Esophagus mucosa (tissue), 1 donor: ENCODE measurements around the gene BTBD19. TPM values are rescaled to one million over a fixed set of nuclear protein-coding genes. Genes with fewer than 3 reads are reported as not detected.
"Not testable (repeated sequence)": the region's sequence is repeated elsewhere in the genome, so short reads cannot be mapped to it uniquely, and the experiment has no call there.

Experiments
- ATAC-seq: fragments of 200-7000 bp; cut with Tn5 transposase; one replicate; pipeline ENCODE4 v1.9.1; 2020
- total RNA-seq: library from RNA; stranded (reverse); gene quantifications from one replicate; pipeline ENCODE4 v1.2.4, GENCODE V29; 2023
- donor health status: DM: yes; HTN: yes; CAD: no.

Gene BTBD19, protein sequence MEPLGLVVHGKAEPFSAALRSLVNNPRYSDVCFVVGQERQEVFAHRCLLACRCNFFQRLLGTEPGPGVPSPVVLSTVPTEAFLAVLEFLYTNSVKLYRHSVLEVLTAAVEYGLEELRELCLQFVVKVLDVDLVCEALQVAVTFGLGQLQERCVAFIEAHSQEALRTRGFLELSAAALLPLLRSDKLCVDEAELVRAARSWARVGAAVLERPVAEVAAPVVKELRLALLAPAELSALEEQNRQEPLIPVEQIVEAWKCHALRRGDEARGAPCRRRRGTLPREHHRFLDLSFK
- total RNA-seq = 2.4 TPM

DNA sequence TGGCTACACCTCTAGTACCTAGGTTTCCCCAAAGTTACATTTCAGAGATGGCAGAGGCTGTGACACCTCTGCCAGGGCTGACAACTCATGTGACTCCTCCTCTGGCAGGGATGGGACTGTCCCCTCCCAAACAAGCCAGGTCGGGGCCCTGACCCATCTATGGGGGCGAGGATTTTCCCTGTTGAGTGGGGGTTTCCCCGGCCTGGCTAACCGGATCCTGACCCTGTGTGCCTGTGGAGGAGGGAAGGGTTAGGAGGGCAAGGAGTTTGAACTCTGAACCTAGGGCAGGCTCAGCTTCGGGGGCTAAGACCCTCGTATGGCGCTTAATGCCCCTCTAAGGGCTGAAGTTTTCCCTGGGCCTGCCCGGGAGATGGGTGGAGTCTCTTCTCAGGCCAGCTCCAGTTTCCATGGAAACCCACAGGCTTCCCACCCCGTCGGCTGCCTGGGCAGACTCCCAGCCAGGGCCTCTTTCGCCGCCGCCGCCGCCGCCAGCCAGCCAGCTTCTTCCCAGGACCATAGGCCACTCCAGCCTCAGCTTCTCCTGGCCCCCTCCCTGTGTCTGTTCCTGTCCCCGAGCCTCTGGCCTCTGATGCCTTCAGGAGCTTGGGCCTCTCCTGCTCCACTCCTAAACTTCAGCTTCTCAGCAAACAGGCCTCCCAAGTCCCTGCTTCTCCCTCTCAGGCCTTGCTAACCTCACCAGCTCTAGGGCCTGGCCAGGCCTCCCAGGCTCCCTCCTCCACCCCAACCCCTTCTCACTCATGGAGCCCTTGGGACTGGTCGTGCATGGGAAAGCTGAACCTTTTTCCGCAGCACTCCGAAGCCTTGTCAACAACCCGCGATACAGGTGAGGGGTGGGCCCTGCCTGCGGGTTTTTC lies at the start of gene BTBD19:
Gene BTBD19, plus strand, starts transcription at position 461 of the 875 bp plus-strand sequence. Its CDS starts 298 bp downstream, at position 759.
- peak; percentile 23 for ATAC-seq

DNA sequence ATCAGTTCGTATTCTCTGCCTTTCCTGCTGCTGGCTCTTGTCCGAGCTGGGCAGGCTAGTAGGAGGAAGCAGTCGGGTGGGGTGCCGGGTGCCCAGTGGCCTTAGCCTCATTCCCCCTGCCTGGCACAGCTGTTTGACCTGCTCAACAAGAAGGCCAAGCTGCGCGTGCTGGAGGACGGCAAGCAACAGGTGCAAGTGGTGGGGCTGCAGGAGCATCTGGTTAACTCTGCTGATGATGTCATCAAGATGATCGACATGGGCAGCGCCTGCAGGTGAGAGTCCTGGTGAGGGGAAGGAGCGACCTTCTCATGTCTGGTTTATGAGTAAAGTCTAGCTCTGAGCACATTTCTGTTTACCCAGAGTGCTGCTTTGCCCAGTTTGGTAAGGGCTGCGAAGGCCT lies 49.2 kb upstream of the BTBD19 start:
- ATAC-seq = peak; percentile 22

DNA sequence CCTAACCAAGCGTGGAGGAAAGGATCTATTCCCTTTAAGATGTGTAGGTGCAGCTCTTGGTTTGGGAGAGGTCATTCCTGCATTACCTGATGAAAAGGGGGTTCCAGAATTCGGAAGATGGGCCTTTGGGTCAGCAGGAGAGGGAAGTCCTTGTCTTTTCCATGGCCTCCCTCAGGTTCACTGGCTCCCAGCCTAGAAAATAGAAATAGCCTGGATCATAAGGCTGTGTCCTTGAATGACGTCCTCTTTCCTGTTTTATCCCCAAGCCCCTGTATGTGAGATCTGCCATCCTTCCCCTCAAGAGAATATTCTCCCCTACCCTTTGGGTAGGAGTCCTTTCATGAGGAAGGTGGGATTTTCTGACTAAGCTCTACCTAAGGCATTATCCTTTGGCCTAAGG lies 47.4 kb upstream of the BTBD19 start:
- no peak for ATAC-seq

DNA sequence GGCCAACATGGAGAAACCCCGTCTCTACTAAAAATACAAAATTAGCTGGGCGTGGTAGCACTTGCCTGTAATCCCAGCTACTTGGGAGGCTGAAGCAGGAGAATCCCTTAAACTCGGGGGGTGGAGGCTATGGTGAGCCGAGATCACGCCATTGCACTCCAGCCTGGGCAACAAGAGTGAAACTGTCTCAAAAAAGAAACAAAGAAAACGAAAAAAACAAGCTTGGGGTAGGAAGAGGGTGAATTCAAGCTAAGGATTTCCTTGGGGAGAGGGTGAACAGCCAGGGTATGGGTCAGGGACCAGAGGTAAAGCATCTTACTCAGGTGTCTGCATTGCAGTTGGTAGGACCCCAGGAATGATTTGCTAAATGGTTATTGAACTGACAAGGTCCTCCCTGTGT lies 41.9 kb upstream of the BTBD19 start:
- not testable (repeated sequence) for ATAC-seq

DNA sequence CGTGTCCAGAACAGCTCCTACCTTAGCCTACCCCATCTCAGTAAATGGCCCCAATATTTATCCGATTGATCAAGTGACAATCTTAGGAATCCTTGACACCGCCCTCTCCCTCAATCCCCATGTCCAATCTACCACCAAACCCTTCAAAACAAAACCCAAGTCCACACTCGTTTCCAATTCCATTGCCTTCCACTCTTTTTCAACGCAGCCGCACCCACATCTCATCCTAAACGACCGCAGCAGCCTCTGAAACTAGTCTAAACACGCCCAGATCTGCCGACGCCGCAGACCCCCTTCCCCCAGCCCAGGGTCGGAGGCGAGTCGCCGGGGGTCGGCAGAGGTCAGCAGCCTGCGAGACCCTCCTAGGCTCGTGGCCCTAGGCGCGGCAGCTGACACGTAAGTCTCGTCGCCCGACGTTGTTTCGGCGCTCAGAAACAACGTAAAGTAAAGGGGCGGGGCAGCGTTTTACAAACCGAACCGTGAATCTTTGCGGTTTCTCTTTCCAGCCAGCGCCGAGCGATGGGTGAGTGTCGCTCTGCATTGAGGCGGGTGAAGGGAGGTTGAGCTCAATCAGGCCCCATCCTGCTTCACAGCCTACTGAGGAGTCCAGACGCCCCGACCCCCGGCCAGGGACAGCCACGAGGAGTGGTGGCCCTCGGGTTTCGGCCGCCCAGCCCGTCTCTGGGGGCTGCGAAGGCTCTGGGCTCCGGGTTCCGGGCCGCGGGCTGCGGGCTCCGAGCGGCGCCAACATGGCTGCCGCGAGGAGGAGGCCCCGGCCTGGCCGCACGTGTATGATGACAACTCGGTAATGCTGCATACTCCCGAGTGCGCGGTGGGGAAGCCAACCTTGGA lies 33.0 kb upstream of the BTBD19 start, which contains the start of gene RPS8:
Gene RPS8, plus strand, starts transcription at position 463 of the 852 bp plus-strand sequence. Its CDS starts 57 bp downstream, at position 520.
- peak; percentile 85 for ATAC-seq

DNA sequence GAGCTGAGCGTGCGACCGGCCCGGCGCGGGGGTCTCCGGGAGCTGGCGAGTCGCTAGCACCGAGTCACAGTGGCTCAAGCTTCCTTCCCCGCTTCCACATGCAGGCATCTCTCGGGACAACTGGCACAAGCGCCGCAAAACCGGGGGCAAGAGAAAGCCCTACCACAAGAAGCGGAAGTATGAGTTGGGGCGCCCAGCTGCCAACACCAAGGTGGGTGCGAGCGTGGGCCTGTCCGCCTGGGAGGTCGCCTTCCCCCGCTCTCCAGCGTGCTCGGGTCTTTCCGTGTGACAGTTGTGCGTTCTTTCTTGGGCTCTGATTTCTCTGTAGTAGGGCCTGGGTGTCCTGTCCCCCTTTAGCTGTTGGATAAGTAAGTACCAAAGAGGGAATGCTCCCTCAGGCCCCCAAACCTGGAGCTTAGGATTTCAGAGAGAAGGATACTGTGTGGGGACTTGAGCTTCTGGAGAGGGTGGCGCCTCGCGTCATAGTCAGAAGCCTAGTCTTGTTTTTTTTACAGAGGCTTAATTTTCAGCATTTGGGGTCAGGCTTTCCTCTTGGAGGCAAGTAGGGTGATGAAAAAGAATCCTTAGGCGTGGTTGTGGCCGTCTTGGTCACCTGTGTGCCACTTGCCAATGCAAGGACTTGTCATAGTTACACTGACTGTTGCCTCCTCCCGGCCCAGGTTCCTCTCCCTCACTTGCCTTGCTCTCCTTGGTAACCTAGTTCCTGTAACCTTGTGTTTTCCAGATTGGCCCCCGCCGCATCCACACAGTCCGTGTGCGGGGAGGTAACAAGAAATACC lies 32.2 kb upstream of the BTBD19 start:
- ATAC-seq = peak; percentile 68

DNA sequence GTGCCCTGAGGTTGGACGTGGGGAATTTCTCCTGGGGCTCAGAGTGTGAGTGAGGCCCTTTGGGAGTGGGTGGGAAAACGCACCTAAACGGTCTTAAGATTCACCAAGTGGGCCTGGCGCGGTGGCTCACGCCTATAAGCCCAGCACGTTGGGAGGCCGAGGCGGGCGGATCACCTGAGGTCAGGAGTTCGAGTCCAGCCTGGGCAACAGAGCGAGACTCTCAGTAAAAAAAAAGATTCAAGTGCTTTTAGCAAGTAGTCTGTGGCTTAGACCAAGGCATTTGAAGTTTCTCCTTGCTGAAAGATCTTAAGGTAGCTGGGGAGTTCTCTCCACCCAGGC lies 31.6 kb upstream of the BTBD19 start:
- no peak for ATAC-seq

DNA sequence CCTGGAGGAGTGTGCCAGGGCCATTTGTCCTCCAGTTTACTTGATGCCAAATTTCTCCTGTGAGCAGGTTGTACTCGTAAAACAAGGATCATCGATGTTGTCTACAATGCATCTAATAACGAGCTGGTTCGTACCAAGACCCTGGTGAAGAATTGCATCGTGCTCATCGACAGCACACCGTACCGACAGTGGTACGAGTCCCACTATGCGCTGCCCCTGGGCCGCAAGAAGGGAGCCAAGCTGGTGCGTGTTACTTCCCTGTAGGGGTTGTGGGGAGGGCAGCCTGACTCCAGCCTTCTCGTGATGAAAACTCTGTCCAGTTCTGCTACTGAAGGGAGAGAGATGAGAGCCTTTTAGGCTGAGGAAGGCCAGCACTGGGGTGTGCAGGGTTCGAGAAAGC lies 30.8 kb upstream of the BTBD19 start:
- ATAC-seq = no peak

DNA sequence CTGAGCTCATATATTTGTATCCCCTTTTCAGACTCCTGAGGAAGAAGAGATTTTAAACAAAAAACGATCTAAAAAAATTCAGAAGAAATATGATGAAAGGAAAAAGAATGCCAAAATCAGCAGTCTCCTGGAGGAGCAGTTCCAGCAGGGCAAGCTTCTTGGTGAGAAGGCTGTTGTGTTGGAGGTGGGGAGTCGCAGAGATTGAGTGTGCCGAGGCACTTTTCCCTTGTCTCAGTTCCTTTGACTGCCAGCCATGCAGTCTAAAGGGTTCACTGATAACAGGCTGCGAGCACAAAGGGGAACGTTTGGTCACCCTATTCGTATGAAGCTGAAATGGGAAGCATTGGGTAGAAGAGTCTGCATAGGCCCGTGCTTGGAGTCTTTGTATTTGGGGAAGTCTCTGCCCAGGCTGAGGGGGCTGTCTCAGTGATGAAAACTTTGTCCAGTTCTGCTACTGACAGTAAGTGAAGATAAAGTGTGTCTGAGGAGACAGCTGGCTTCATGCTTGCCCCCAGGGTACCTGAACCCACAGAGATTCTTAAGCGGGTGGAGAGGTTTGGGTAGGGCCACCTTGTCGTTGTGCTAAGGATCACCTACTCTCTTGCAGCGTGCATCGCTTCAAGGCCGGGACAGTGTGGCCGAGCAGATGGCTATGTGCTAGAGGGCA lies 30.2 kb upstream of the BTBD19 start:
- ATAC-seq = no peak

DNA sequence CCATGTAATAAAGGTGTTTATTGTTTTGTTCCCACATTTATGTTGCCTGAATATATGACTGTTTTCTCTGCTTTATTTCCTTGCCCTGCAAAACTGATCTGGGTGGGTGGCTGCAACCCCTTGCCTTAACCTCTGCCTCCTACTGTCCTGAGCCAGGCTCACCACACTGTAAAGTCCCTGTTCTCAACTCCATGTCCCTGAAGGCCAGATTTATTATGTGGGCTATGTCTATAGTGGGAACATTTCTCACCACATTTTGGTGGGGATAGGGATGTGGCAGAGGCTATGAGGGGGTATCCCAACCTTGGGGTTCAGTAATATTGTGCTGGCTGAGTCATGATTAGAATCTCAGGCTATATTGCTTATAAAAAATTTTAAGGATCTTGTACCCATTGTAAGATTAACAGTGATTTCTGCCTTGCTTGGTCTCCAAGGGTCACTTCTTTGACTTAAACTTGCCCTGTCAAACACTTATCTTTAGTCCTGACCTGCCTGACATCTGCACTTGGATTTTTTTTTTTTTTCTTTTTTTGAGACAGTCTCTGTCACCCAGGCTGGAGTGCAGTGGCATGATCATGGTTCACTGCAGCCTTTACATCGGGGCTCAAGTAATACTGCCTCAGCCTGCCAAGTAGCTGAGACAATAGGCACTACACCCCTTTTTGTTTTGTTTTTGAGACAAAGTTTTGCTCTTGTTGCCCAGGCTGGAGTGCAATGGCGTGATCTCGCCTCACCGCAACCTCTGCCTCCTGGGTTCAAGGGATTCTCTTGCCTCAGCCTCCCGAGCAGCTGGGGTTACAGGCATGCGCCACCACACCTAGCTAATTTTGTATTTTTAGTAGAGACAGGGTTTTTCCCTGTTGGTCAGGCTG lies 29.4 kb upstream of the BTBD19 start:
- no peak for ATAC-seq

DNA sequence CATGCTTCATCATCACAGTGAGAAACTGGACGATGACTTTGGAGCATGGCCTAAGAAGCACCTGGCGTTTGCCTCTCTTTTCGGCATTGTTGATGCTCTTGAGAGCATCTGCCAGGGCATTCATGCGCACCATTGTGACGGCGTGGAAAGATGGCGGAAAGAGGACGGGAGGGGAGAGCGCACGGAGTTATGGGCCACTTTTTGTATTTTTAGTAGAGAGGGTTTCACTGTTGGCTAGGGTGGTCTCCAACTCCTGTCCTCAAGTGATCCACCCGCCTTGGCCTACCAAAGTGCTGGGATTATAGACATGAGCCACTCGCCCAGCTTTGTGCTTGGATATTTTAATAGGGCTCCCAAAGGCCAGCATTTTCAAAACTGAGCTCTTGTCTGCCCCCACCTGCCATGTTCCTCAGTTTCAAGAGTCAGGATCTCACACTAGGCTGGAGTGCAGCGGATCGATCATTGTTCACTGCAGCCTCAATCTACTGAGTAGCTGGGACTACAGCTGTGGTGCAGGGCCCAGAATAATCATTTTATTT lies 27.7 kb upstream of the BTBD19 start:
- ATAC-seq = no peak

DNA sequence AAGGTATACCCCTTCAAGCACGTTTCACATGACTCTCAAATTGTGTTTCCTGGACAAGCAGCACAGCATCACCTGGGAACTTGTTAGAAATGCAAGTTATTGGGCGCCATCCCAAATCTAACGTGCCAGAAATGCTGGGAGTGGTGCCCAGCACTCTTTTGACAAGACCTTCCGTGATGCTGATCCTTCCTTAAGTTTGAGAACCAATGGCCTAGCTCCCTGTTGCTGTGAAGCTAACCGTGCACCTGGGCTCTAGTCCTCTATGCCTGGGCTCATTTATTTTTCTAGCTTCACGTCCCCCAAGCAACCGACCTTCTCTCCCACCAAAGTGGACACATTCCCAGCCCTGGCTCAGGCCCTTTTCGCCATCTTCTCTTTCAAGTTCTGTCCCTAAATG lies 24.6 kb upstream of the BTBD19 start:
- ATAC-seq = peak; percentile 10

DNA sequence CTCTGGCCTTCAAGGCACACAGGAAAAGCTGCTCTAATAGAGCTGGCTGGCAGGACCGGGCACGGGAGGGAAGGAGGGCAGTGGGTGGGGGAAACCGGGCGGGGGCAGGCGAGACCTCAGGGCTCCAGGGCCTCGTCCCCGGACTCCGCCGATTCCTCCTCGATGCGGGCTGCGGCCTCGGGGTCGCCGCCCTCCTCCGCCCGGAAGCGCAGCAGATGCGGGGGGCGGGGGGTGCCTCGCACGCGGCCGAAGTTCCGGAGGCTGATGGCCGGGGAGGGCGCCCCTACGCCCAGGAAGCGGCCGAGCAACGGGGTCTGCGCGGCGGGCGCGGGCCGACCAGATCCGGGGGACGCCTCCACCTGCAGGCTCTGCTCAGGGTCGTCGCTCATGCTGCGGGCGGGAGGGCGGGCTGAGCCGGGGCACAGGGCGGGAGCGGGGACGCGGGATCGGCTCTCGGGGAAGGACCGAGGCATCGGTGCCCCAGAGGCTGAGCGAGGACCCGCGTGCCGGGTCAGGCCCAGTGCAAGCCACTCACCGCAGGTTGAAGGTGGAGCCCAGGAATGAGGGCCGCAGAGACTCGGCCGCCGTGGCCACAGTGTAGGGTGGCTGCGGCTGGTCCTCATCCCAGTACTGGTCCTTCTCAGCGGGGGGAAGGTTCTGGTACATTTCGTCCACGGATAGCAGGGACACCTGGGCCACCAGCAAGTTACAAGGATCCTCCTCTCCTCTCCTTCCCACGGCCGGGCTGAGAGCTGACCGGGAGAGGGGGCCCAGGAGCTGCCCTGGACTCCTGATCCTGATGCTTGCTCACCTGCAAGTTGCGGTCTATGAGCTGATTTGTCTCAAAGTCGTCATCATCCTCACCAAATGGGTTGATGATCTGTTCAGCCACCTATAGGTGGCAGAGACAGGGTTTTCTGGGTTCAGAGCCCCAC lies 24.0 kb upstream of the BTBD19 start:
- ATAC-seq = peak; percentile 27

DNA sequence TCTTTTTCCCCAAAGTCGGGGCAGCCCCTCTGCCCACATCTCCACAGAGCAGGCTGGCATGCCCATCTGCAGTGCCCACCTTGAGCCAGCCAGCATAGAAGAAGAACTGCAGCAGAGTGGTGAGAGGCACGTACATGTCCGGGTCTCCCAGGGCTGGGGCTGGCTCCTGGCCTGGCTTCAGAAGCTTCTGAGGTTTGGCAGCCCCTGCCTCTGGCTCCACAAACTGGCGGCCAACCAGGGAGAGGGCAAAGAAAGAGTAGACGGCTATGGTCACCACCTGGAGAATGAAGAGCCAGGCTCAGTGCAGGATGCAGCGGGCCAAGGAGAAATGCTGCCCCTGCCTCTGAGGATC lies 23.3 kb upstream of the BTBD19 start:
- no peak for ATAC-seq

DNA sequence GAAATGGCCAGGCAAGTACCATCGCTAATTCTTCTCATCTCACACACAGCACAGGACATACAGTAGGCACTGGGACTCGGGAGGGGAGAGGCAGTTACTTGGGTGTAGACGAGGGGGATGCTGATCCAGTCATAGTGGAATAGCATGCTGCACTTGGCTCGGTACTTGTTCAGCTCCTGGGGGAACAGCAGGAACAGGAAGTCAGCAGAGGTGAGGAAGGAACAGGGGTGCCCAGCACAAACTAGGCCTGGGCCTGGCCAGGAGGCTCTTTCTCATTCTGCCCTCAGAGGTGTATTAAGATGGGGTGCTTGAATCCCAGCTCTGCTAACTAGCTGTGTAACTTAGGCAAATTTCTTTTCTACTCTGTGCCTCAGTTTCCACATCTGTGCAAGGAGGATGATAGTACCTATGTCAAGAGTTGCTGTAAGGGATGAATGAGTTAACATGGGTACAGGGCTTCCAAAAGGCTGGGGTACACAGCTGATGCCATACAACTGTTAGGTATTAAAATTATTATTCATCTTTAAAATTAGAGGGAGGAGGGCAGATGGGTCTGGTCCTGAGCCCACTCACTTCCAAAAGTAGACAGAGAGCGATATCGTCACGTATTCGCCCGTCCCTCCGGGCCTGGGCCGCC lies 22.7 kb upstream of the BTBD19 start:
- no peak for ATAC-seq

DNA sequence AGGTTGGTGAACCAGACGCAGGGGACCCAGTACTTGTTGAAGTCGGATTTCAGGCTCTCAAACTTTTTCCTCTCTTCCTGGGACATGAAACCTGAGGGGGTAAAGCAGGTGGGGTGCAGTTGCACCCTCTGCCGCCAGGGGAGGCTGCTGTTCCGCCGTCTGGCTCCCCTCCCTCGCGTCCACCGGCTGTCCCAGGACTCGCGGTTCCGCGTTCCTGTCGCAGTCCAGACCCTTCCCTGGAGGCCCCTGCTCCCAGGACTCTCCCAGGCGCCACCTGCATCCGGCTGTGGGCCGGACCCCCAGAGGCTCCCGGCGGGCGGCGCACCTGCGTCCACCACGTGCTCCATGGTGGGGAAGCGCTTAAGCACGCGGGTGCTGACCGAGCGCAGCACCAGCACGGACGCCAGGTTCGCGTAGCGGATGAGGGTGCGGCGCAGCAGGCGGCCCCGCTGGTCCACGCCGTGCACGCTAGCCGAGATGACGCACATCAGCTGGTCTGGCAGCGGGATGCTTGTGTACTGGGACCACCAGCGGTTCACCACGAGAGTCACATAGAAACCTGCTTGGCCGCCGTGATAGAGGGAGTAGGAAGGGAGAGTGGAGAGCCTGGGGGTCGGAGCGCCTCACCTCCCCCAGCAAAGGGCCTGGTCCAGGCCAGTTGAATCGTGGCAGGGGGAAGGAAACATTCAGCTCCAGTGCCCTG lies 22.0 kb upstream of the BTBD19 start:
- ATAC-seq = peak; percentile 71

DNA sequence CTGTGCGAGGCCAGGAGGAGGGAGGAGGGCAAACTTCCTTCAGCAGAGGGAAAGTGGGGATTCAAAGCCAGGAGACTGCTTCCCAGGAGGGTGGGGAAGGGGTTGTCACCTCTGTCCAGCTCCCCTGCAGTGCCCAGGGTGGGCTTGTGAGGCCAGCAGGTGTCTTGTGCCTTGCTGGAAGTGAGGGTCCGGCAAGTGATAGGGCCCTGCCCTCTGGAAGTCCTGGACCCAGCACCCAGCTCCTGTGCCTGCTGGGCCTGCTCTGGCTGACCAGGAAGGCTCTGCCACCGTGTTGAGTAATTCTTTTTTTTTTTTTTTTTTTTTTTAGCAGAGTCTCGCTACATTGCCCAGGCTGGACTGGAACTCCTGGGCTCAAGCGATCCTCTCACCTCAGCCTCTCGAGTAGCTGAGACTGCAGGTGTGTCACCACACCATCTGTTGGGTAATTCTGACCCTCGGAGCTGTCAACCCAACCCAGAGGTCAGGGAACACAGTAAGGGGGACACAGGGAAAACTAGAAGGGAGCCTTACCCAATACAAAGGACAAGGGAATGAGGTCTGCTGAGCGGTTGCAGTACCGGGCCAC lies 21.4 kb upstream of the BTBD19 start:
- ATAC-seq = no peak

DNA sequence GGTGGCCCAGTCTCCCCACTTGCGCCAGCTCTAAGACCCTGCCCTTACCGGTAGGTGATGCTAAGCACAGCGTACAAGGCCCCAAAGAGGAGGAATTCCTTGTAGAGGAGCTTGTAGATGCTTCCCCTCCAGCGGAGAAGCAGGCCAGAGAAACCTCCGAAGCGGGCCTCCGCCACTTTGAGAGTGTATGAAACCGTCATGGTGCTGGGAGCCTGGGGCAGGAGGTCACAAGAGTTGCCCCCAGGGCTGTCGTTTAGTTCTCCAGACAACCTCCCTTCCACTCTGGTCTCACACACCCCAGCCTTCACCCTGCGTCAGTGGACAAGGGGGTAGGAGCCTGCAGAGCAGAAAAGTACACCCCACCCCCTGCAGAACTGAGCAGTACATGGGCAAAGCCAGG lies 20.8 kb upstream of the BTBD19 start:
- no peak for ATAC-seq
